Fibroblast of the aortic adventitia (primary cell): ENCODE results near the gene SSH3. TPM values are rescaled to one million over a fixed set of nuclear protein-coding genes. Genes with fewer than 3 reads are reported as not detected.

Source experiments
- DNase-seq: peaks from one replicate; pipeline ENCODE4 v3.0.0-alpha.2; 2010; ENCODE audit warnings: low read depth
- H3K4me3 ChIP-seq: 2 replicates; pipeline ENCODE4 v1.5.1; 2011; ENCODE audit warnings: low read depth, mild to moderate bottlenecking, control low read depth, low read length, moderate library complexity
- total RNA-seq: library from RNA; depleted of rRNA; stranded (reverse); fragments of >200 nt; gene quantifications from 2 replicates; pipeline ENCODE4 v1.2.3, GENCODE V29; 2012; ENCODE audit warnings: low replicate concordance
- TF ChIP-seq, protein P1 (sequence below): IDR thresholded peaks from 2 replicates; pipeline ENCODE4 v1.5.1; 2011; ENCODE audit warnings: mild to moderate bottlenecking, low read length, control low read depth, inconsistent platforms; ENCODE audit not compliant: insufficient read depth

The SSH3 gene
- total RNA-seq, 1 donor, result 11.7 TPM

DNA sequence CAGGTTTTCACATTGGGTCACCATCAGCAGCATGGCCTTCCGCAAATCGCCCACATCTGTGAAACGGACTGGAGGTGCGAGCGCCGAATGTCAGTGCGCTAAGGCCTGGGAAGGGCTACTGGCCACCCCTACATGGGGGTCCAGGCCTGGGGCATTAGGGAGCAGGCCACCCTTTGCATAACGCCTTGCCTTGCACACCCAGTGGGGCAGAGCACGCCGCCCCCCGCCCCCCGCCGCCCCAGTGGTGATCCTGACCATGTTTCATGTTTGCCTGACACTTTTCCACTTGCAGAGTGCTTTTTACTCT is 34.4 kb upstream of the SSH3 start:
- TF ChIP-seq, protein P1, sequence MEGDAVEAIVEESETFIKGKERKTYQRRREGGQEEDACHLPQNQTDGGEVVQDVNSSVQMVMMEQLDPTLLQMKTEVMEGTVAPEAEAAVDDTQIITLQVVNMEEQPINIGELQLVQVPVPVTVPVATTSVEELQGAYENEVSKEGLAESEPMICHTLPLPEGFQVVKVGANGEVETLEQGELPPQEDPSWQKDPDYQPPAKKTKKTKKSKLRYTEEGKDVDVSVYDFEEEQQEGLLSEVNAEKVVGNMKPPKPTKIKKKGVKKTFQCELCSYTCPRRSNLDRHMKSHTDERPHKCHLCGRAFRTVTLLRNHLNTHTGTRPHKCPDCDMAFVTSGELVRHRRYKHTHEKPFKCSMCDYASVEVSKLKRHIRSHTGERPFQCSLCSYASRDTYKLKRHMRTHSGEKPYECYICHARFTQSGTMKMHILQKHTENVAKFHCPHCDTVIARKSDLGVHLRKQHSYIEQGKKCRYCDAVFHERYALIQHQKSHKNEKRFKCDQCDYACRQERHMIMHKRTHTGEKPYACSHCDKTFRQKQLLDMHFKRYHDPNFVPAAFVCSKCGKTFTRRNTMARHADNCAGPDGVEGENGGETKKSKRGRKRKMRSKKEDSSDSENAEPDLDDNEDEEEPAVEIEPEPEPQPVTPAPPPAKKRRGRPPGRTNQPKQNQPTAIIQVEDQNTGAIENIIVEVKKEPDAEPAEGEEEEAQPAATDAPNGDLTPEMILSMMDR, result no peak
- no peak overlapping the region for H3K4me3 ChIP-seq
- no peak for DNase-seq

DNA sequence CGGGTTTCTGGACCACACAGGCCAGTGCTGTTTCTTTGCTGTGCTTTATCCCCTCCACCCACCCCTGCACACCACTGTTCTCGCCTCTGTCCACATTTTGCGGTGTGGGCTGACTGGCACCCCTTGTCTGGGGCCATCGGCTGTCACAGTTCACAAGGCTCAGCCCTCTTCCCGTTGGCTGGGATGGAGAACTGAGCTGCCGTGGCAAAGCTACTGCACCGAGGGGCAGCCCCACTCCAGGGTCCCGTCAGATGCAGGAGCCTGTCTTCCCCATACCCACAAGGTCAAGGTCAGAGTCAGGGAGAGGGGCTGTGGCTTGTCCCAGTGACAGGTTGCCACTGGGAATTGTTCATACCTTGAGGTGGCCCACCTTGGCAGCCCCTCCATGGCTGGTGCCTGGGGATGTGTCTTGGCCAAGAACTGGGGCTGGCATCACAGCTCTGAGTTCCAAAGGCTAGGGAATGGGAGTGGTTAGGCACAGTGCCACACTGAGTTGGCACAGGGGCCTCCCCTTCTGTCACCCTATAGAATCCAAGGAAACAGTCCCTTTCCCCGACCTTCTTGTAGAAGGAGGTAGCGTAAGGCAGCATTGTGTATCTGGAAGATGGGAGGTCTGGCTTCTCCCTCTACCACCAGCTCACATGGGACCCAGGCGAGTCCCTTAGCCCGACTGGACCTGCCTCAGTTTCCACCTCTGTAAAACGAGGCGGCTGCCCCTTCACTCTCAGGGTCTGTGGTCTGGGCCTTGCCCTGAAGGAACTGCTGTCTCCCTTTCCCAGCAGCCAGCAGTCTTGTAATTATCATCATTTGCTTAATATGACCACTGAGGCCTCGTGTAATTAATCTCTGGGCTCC is 33.7 kb upstream of the SSH3 start:
- TF ChIP-seq, protein P1, result no peak
- H3K4me3 ChIP-seq, result peak overlapping the region; percentile 33

DNA sequence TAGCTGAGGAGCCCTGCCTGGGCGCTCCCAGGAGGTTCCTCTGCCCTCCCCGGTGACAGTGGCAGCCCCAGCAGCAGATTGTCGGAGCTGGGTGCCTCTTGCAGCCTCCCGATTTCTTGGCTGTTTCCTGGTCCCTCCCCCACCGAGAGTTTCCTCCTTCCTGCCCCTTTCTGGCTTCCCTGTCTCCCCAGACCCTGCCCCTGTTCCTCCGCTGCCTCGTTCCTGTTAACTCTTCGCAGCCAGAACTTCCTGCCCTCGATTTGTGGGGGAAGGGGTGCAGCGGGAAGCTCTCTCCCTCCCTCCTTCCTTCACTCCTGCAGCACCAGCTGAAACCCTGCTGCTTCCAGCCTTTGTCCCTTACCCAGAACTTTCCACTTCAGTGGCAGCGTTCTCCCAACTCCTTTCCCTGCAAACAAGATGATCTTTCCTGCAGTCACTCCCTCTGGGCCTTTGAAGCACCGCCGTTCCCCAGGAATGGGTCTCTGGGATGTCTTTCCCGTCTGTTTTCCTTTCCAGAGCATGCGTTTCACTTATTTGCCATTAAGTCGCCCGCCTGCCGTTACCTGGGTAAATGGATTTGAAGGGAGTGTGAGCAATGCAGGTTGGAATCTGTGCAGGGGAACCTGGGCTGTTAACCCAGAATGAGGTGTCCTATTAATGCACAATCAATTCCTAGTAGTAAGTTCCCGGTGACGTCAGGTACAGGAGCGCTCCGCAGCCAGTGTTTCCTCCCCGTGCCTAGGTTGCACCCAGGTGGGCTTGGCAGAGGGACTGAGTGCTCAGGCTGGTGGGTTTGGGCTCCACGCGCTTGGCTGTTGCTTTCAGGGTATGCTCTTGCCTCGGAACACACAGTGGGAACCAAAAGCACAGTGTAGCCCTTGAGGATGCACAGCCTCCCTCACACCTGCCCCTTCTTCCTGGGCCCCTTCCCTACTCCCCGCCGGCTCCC is 32.8 kb upstream of the SSH3 start:
- DNase-seq, result no peak
- peak overlapping the region; percentile 33 for H3K4me3 ChIP-seq
- TF ChIP-seq, protein P1, result no peak

More for the DNA sequence above, 33.7 kb upstream of the SSH3 start:
- no peak for DNase-seq

DNA sequence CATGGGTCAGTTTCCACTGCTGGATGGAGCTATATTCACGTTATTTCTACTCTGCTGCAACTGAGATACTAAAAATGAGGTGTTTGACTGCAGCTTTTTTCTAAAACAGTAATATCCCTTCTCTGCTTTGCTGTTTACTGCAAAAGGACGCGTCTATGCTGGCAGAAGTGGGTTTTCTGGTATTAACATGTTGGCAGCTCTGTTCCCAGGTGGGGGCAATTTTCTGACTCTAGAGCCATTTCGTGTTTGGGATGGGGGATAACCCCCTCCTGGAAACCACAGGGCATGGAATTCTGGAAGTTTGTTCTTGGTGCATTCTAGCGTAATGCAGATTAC is 32.2 kb upstream of the SSH3 start:
- DNase-seq, result no peak
- TF ChIP-seq, protein P1, result no peak
- no peak overlapping the region for H3K4me3 ChIP-seq

DNA sequence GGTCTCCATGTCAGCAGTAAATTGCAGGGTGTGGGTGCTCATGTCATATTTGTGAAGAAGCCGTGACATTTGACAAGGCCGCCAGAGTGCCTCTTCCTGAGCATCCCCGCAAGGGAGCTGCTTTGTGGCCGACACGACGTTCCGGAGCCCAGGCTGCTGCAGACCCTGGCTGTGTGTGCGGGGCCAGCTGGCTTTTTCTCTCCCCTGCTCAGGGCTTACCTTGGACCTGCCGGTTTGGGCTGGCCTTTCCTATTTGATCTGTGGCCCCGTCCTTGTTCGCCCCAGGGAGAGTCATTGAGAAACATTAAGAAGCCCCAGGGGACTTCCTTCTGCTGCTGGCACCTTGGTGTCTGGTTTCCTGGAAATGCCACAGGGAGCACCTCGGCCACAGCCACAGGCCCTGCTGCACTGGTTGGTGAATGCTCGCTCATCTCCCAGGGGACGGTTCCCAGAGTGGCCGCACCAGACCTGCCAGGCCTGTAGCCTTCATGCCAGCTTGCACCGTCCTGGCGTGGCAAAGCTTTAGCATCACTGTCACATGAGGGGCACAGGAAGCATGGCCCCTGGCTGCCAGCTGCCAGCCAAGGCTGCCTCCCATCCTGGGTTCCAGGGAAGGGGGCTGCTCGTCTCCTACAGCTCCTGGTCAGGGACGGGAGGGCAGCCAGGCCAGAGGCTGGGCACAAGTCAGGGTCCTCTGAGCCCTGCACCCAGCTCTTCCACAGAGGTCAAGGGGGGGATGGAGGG is 31.6 kb upstream of the SSH3 start:
- TF ChIP-seq, protein P1, result no peak
- H3K4me3 ChIP-seq, result no peak overlapping the region
- DNase-seq, result no peak
